DMS114 treated with DMSO at 0.1 percent for 48 hours (cell line): ENCODE results near the gene TBR1.
A peak's percentile ranks its signal among the peaks of the same experiment; 100 is the strongest.

Experiments
- DNase-seq: peaks from one replicate; lab custom pipeline; 2025; ENCODE audit not compliant: unreplicated experiment; lab: John Stamatoyannopoulos, UW

TBR1 gene

DNA sequence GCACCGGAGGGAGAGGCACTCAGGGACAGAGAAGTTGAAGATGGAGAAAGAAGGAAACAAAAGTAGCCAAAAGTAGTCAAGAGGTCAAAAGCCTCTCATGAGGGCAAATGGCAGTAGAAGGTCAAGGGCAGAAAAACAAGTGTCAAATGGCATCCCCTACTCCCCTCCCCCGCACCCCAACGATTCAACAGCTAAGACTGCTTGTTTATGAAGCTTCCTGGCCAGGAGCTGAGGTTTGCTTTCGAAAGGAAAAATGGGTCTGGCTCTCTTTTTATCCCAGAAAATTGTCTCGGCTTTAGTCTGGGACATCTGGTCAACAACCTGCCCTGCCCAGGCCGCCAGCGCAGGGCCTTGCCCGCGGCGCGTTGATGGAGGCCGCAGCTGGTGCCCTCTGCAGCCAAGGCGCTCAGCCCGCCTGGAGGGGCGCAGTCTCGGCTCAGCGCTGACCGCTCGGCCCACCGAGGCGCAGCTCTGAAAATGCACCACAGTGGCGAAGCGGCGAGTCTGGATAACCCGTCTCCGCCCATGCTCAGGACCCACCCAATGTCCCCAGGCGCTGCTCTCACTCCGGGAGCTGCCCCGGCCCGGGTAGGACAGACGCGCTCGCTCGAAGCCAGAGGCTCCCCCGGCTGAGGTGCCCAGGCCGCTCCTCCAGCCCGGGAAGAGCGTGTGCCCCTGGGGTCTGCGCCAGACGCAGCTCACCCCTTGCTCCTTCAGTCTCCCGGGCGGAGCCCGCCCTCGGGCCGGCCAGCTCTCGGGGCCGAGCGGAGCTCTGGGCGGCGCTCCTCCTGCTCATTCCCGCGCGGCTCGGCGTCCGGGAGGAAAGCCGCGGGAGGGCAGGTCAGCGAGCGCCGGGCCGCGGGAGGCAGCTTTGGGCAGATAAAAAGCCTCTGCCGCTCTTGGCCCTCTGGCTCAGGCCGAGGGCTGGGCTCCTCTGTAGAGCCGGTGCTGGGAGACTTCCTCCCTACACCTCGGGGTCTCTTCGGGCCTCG, 1.8 kb upstream of the TBR1 start:
- DNase-seq: peak; percentile 33

- DNase-seq: no peak
Observed at GRCh38 chr2:161415034-161415986, 787 bp upstream of the TBR1 start.

GRCh38 chr2:161416708-161417437, 776 bp downstream of the TBR1 start:
- DNase-seq: no peak

DNA sequence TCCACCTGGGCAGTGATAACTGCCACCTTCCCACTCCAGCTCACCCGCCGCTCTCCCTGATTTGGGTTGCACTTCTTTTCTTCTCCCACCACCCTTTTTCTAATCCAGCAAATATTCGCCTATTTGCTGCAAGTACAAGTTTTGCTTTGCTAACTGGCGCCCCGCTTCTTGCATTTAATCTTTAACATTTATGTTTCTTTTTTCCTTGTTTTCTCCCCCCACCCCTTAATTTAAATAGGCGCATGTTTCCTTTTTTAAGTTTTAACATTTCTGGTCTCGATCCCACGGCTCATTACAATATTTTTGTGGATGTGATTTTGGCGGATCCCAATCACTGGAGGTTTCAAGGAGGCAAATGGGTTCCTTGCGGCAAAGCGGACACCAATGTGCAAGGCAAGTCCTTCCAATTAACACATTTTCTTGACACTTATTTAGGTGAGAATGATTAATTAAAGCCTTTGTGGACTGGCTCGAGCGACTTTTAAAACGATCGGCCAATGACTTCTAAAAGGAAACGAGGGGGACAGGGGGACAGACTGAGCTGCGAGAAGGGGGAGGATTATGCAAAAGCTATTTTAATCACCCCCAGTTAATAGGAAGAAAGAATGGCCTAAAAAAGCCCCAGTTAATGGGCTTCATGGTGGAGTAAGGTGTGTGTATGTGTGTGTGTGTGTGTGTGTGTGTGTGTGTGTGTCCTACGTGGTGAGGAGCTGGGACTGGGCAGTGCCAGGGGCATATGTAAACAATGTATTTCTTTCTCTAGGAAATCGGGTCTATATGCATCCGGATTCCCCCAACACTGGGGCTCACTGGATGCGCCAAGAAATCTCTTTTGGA, 1.6 kb downstream of the TBR1 start:
- no peak for DNase-seq

- DNase-seq: no peak
Observed at GRCh38 chr2:161418275-161418714, 2.2 kb downstream of the TBR1 start.

DNA sequence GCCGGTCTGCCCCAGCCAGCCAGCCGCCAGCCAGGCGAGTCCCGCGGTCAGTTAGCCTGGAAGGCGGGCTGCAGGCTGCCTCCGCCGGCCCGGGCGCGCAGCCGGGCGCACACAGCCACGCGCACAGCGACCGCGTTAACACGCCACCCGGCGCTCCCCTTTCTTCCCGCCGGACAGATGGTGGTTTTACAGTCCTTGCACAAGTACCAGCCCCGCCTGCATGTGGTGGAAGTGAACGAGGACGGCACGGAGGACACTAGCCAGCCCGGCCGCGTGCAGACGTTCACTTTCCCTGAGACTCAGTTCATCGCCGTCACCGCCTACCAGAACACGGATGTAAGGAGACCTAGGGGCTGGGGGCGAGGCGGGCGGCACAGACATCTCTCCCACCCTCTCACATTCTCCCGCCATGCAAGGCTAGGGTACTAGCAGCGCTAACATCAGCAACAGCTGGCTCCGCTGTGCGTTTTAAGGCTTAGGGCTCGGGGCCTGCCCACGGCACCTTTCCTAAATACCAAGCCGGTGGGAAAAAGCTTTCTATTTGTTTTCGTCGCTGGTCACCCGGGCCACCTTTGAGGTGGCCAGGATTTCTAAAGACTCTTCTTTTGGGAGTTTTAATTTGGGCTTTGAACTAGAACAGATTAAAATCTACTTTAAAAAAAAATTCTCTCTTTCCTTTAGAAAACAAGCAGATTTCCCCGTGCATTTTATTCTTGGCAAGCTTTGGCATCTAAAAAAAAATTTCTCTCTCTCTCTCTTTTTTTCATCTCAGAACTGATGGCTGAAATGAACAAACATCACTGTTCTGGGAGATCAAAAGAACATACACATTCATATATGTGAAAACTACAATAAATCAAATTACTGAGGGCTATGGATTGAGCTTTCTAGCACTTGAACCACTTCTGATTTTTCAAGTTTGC, 2.9 kb downstream of the TBR1 start:
- no peak for DNase-seq

GRCh38 chr2:161419638-161420190, 3.6 kb downstream of the TBR1 start:
- DNase-seq: no peak

GRCh38 chr2:161420406-161421074, 4.4 kb downstream of the TBR1 start:
- DNase-seq: no peak

GRCh38 chr2:161421686-161422085, 5.6 kb downstream of the TBR1 start:
- no peak for DNase-seq

GRCh38 chr2:161422816-161423403, 6.8 kb downstream of the TBR1 start:
- no peak for DNase-seq

DNA sequence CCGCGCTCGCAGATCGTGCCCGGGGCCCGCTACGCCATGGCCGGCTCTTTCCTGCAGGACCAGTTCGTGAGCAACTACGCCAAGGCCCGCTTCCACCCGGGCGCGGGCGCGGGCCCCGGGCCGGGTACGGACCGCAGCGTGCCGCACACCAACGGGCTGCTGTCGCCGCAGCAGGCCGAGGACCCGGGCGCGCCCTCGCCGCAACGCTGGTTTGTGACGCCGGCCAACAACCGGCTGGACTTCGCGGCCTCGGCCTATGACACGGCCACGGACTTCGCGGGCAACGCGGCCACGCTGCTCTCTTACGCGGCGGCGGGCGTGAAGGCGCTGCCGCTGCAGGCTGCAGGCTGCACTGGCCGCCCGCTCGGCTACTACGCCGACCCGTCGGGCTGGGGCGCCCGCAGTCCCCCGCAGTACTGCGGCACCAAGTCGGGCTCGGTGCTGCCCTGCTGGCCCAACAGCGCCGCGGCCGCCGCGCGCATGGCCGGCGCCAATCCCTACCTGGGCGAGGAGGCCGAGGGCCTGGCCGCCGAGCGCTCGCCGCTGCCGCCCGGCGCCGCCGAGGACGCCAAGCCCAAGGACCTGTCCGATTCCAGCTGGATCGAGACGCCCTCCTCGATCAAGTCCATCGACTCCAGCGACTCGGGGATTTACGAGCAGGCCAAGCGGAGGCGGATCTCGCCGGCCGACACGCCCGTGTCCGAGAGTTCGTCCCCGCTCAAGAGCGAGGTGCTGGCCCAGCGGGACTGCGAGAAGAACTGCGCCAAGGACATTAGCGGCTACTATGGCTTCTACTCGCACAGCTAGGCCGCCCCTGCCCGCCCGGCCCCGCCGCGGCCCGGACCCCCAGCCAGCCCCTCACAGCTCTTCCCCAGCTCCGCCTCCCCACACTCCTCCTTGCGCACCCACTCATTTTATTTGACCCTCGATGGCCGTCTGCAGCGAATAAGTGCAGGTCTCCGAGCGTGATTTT, 7.6 kb downstream of the TBR1 start:
- DNase-seq: no peak

GRCh38 chr2:161424394-161424769, 8.3 kb downstream of the TBR1 start:
- no peak for DNase-seq

- no peak for DNase-seq
Observed at GRCh38 chr2:161424891-161425727, 9.0 kb downstream of the TBR1 start.

GRCh38 chr2:161425728-161426454, 9.8 kb downstream of the TBR1 start:
- DNase-seq: no peak

DNA sequence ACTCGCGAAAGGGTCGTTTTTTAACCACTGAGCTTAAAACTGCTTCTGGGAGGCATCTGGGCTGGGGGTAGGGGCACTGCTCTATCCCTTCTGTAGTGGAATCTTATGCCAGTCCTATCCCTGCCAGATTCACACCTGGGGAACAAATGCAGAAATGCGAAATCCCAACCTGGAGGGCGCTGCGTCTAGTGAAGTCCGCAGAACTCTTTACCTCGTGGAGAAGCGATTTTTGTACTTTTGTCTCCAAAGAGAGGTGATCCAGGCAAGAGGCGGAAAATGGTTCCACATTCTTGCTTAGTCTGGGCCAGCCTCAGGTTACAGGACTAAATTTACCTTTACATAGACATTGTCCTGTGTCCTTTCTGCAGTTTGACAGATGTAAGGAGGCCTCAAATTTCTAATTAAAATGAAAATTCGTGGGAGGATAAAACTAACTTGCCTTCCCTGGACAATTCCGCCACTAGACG, 10.4 kb downstream of the TBR1 start:
- no peak for DNase-seq
